Measurements from ENCODE around the gene ADAMTS14. TPM values are rescaled to one million over a fixed set of nuclear protein-coding genes. Genes with fewer than 3 reads are reported as not detected.
"Not testable (repeated sequence)": the region's sequence is repeated elsewhere in the genome, so short reads cannot be mapped to it uniquely, and the experiment has no call there.

Gene ADAMTS14
- total RNA-seq, 1 donor from 2014 or later, result not detected

- DNase-seq (ENCODE audit: low read depth in 2 of 2), result no peak
These were observed 15.3 kb upstream of the ADAMTS14 start for GRCh38 chr10:70657041-70657440.

- no peak for DNase-seq (ENCODE audit: low read depth in 2 of 2)
These were observed 13.6 kb upstream of the ADAMTS14 start for GRCh38 chr10:70658582-70659136.

GRCh38 chr10:70659306-70659705 is 13.0 kb upstream of the ADAMTS14 start:
- DNase-seq (ENCODE audit: low read depth in 2 of 2), result no peak

GRCh38 chr10:70660722-70661121 is 11.6 kb upstream of the ADAMTS14 start:
- DNase-seq (ENCODE audit: low read depth in 2 of 2), result no peak

- no peak for DNase-seq (ENCODE audit: low read depth in 2 of 2)
These were observed 10.5 kb upstream of the ADAMTS14 start for GRCh38 chr10:70661623-70662361.

- no peak for DNase-seq (ENCODE audit: low read depth in 2 of 2)
These were observed 9.7 kb upstream of the ADAMTS14 start for GRCh38 chr10:70662362-70663220.

- not testable (repeated sequence) for DNase-seq (ENCODE audit: low read depth in 2 of 2)
These were observed 8.6 kb upstream of the ADAMTS14 start for GRCh38 chr10:70663458-70664409.

GRCh38 chr10:70664702-70665195 is 7.6 kb upstream of the ADAMTS14 start:
- DNase-seq (ENCODE audit: low read depth in 2 of 2), result no peak

- no peak for DNase-seq (ENCODE audit: low read depth in 2 of 2)
These were observed 5.1 kb upstream of the ADAMTS14 start for GRCh38 chr10:70666960-70667798.

GRCh38 chr10:70667818-70668217 is 4.5 kb upstream of the ADAMTS14 start:
- not testable (repeated sequence) for DNase-seq (ENCODE audit: low read depth in 2 of 2)

- no peak for DNase-seq (ENCODE audit: low read depth in 2 of 2)
These were observed 3.8 kb upstream of the ADAMTS14 start for GRCh38 chr10:70668454-70668970.

GRCh38 chr10:70669015-70669414 is 3.3 kb upstream of the ADAMTS14 start:
- no peak for DNase-seq (ENCODE audit: low read depth in 2 of 2)

- no peak for DNase-seq (ENCODE audit: low read depth in 2 of 2)
These were observed 2.5 kb upstream of the ADAMTS14 start for GRCh38 chr10:70669732-70670317.

- DNase-seq (ENCODE audit: low read depth in 2 of 2), result no peak
These were observed 614 bp upstream of the ADAMTS14 start for GRCh38 chr10:70671619-70672164.

GRCh38 chr10:70673043-70673928 is 980 bp downstream of the ADAMTS14 start:
- DNase-seq (ENCODE audit: low read depth in 2 of 2), result no peak

GRCh38 chr10:70673929-70674559 is 1.7 kb downstream of the ADAMTS14 start:
- no peak for DNase-seq (ENCODE audit: low read depth in 2 of 2)

Measured in dermis microvascular lymphatic vessel endothelial cell (primary cell).